ENCODE data around the gene MRPL17.

DNA sequence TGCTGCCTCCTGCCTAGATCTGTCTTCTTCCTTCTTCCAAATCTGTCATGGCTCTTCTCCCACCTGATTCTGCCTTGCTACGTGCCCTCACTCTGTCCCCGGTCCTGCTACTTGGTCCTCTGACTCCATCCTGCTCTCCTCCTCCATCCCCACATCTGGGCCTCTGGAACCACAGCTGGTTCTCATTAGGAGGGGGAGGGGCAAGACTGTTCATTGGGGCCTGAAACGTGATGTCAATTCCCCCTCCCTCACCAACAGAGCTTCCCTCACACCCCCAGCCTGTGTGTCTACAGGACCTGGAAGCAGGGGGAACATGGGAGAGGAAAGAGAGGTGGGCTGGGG, 36.6 kb downstream of the MRPL17 start:
- TF ChIP-seq RXRA (IDR thresholded peaks at IDR 0.05) (no peak), SP1 (IDR thresholded peaks at IDR 0.05) (no peak), YY1 (IDR thresholded peaks at IDR 0.05) (no peak), FOXA1 (IDR thresholded peaks at IDR 0.05) (no peak), HNF4A (conservative IDR thresholded peaks at IDR 0.05) (no peak)
- TF ChIP-seq, protein P1, sequence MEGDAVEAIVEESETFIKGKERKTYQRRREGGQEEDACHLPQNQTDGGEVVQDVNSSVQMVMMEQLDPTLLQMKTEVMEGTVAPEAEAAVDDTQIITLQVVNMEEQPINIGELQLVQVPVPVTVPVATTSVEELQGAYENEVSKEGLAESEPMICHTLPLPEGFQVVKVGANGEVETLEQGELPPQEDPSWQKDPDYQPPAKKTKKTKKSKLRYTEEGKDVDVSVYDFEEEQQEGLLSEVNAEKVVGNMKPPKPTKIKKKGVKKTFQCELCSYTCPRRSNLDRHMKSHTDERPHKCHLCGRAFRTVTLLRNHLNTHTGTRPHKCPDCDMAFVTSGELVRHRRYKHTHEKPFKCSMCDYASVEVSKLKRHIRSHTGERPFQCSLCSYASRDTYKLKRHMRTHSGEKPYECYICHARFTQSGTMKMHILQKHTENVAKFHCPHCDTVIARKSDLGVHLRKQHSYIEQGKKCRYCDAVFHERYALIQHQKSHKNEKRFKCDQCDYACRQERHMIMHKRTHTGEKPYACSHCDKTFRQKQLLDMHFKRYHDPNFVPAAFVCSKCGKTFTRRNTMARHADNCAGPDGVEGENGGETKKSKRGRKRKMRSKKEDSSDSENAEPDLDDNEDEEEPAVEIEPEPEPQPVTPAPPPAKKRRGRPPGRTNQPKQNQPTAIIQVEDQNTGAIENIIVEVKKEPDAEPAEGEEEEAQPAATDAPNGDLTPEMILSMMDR (IDR thresholded peaks at IDR 0.05; ENCODE audit: low read depth, low read length, missing input control) = no peak
- TF ChIP-seq, protein P2, sequence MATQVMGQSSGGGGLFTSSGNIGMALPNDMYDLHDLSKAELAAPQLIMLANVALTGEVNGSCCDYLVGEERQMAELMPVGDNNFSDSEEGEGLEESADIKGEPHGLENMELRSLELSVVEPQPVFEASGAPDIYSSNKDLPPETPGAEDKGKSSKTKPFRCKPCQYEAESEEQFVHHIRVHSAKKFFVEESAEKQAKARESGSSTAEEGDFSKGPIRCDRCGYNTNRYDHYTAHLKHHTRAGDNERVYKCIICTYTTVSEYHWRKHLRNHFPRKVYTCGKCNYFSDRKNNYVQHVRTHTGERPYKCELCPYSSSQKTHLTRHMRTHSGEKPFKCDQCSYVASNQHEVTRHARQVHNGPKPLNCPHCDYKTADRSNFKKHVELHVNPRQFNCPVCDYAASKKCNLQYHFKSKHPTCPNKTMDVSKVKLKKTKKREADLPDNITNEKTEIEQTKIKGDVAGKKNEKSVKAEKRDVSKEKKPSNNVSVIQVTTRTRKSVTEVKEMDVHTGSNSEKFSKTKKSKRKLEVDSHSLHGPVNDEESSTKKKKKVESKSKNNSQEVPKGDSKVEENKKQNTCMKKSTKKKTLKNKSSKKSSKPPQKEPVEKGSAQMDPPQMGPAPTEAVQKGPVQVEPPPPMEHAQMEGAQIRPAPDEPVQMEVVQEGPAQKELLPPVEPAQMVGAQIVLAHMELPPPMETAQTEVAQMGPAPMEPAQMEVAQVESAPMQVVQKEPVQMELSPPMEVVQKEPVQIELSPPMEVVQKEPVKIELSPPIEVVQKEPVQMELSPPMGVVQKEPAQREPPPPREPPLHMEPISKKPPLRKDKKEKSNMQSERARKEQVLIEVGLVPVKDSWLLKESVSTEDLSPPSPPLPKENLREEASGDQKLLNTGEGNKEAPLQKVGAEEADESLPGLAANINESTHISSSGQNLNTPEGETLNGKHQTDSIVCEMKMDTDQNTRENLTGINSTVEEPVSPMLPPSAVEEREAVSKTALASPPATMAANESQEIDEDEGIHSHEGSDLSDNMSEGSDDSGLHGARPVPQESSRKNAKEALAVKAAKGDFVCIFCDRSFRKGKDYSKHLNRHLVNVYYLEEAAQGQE (IDR thresholded peaks at IDR 0.05) = no peak

Data from liver (tissue), 3 donors.